Neural cell (in vitro differentiated cells): ENCODE measurements around the gene IL18R1. TPM values are rescaled to one million over a fixed set of nuclear protein-coding genes. Genes with fewer than 3 reads are reported as not detected.

Experiments used
- H2AFZ ChIP-seq: fragments of 200-600, 300-800 bp; sonication (generic), shearing (Covaris generic); 2 replicates; pipeline ENCODE4 v1.6.0; 2014; ENCODE audit warnings: low read depth, mild to moderate bottlenecking, antibody characterized with exemption, low read length, moderate library complexity
- H3F3A ChIP-seq: fragments of 200-600 bp; shearing (Covaris generic); 2 replicates; pipeline ENCODE4 v1.6.1; 2016; ENCODE audit warnings: mild to moderate bottlenecking, moderate library complexity, mixed read lengths, antibody characterized with exemption, low read length; ENCODE audit not compliant: insufficient read depth, poor library complexity, severe bottlenecking
- H3K27ac ChIP-seq: fragments of 200-600, 300-800 bp; sonication (generic), shearing (Covaris generic); 2 replicates; pipeline ENCODE4 v1.5.1; 2014; ENCODE audit warnings: mild to moderate bottlenecking, low read length, moderate library complexity
- H3K27me3 ChIP-seq: fragments of 300-800, 200-600 bp; sonication (generic), shearing (Covaris generic); 2 replicates; pipeline ENCODE4 v1.6.0; 2014; ENCODE audit warnings: mild to moderate bottlenecking, low read depth, low read length, moderate library complexity; ENCODE audit not compliant: insufficient read depth
- H3K36me3 ChIP-seq: fragments of 300-800, 200-600 bp; sonication (generic), shearing (Covaris generic); 2 replicates; pipeline ENCODE4 v1.5.1; 2014; ENCODE audit warnings: mild to moderate bottlenecking, antibody characterized with exemption, low read length, moderate library complexity; ENCODE audit not compliant: insufficient read depth
- H3K4me2 ChIP-seq: fragments of 300-800, 200-600 bp; sonication (generic), shearing (Covaris generic); 2 replicates; pipeline ENCODE4 v1.6.0; 2014; ENCODE audit warnings: mild to moderate bottlenecking, low read length
- H3K4me3 ChIP-seq: fragments of 300-800, 200-600 bp; sonication (generic), shearing (Covaris generic); 2 replicates; pipeline ENCODE4 v1.5.1; 2014; ENCODE audit warnings: mild to moderate bottlenecking, low read length, moderate library complexity
- H3K79me2 ChIP-seq: fragments of 200-600 bp; shearing (Covaris generic); replicated peaks from 2 replicates; pipeline ENCODE4 v1.6.0; 2014; ENCODE audit warnings: mild to moderate bottlenecking, low read length, moderate library complexity; ENCODE audit not compliant: insufficient read depth
- H3K9ac ChIP-seq: fragments of 300-800, 200-600 bp; sonication (generic), shearing (Covaris generic); 2 replicates; pipeline ENCODE4 v1.6.1; 2016; ENCODE audit warnings: mild to moderate bottlenecking, low read length, mixed read lengths
- H3K9me2 ChIP-seq: fragments of 200-600 bp; shearing (Covaris generic); 2 replicates; pipeline ENCODE4 v1.6.1; 2016; ENCODE audit warnings: mild to moderate bottlenecking, low read length, mixed read lengths; ENCODE audit not compliant: insufficient read depth
- H3K9me3 ChIP-seq: fragments of 200-600, 300-800 bp; sonication (generic), shearing (Covaris generic); 2 replicates; pipeline ENCODE4 v1.6.1; 2016; ENCODE audit warnings: mild to moderate bottlenecking, mixed run types, low read length, moderate library complexity, mixed read lengths
- H4K20me1 ChIP-seq: fragments of 200-600 bp; shearing (Covaris generic); 2 replicates; pipeline ENCODE4 v1.6.1; 2016; ENCODE audit warnings: mild to moderate bottlenecking, mixed run types; ENCODE audit not compliant: insufficient read depth
- CTCF ChIP-seq: fragments of 450-650 bp; IDR thresholded peaks from 2 replicates; pipeline ENCODE4 v1.5.1; 2014; ENCODE audit warnings: antibody characterized with exemption, mild to moderate bottlenecking, moderate library complexity; ENCODE audit not compliant: poor library complexity, severe bottlenecking
- EP300 ChIP-seq: fragments of 450-650 bp; conservative IDR thresholded peaks from 2 replicates; pipeline ENCODE4 v1.6.1; 2014; ENCODE audit warnings: antibody characterized with exemption, mild to moderate bottlenecking, moderate library complexity; ENCODE audit not compliant: poor library complexity, severe bottlenecking
- EZH2 ChIP-seq: fragments of 200-600, 300-800 bp; shearing (Covaris generic), sonication (generic); IDR thresholded peaks from 2 replicates; pipeline ENCODE4 v1.6.1; 2014; ENCODE audit warnings: antibody characterized with exemption, low read length, borderline replicate concordance, mild to moderate bottlenecking; ENCODE audit not compliant: insufficient read depth, poor library complexity, severe bottlenecking
- MXI1 ChIP-seq: fragments of 450-650 bp; conservative IDR thresholded peaks from 2 replicates; pipeline ENCODE4 v1.6.1; 2014; ENCODE audit warnings: antibody characterized with exemption, mild to moderate bottlenecking; ENCODE audit not compliant: poor library complexity, severe bottlenecking
- POLR2AphosphoS5 ChIP-seq: IDR thresholded peaks from 2 replicates; pipeline ENCODE4 v1.6.1; 2012
- RAD21 ChIP-seq: fragments of 450-650 bp; conservative IDR thresholded peaks from 2 replicates; pipeline ENCODE4 v1.6.1; 2014; ENCODE audit warnings: antibody characterized with exemption, mild to moderate bottlenecking, moderate library complexity
- REST ChIP-seq: IDR thresholded peaks from 2 replicates; pipeline ENCODE4 v1.6.1; 2012; ENCODE audit warnings: borderline replicate concordance
- SMC3 ChIP-seq: fragments of 450-650 bp; conservative IDR thresholded peaks from 2 replicates; pipeline ENCODE4 v1.6.1; 2014; ENCODE audit warnings: antibody characterized with exemption, mild to moderate bottlenecking, moderate library complexity; ENCODE audit not compliant: poor library complexity
- TAF1 ChIP-seq: IDR thresholded peaks from 2 replicates; pipeline ENCODE4 v1.6.1; 2012; ENCODE audit warnings: low read depth
- polyA plus RNA-seq: library from polyadenylated mRNA; depleted of rRNA; stranded (reverse); fragments of >200 nt; gene quantifications from 2 replicates; pipeline ENCODE4 v1.2.3, GENCODE V29; 2014

Gene IL18R1
- polyA plus RNA-seq, 1 donor from 2014 or later: 0.09 TPM

GRCh38 chr2:102396012-102396411 lies 40.4 kb downstream of the IL18R1 start:
- H2AFZ ChIP-seq: no peak overlapping the region
- TF ChIP-seq POLR2AphosphoS5: no peak
- no peak for TF ChIP-seq EZH2
- TF ChIP-seq MXI1: no peak
- no peak for TF ChIP-seq RAD21
- TF ChIP-seq SMC3: no peak
- no peak for TF ChIP-seq TAF1
- no peak for TF ChIP-seq REST
- TF ChIP-seq CTCF: no peak
- no peak for TF ChIP-seq EP300
- no peaks in the 10 kb centered on the region for H3K27me3 ChIP-seq

GRCh38 chr2:102397209-102397608 lies 41.6 kb downstream of the IL18R1 start:
- Histone ChIP-seq H3K9me2 (no peaks in the 10 kb centered on the region), H3K36me3 (no peaks in the 10 kb centered on the region), H3K79me2 (no peaks in the 10 kb centered on the region), H3K4me2 (no peak overlapping the region), H3K9ac (no peak overlapping the region), H3K27ac (no peak overlapping the region), H3K9me3 (no peaks in the 10 kb centered on the region), H3F3A (no peaks in the 10 kb centered on the region), H4K20me1 (no peaks in the 10 kb centered on the region), H2AFZ (no peak overlapping the region), H3K4me3 (no peak overlapping the region), H3K27me3 (no peaks in the 10 kb centered on the region)
- TF ChIP-seq MXI1 (no peak), SMC3 (no peak), REST (no peak)

More at GRCh38 chr2:102396012-102396411, 40.4 kb downstream of the IL18R1 start:
- Histone ChIP-seq H3K9me2 (no peaks in the 10 kb centered on the region), H3K4me2 (no peak overlapping the region), H3K36me3 (no peaks in the 10 kb centered on the region), H3K9me3 (no peaks in the 10 kb centered on the region), H3K9ac (no peak overlapping the region), H3K4me3 (no peak overlapping the region), H3F3A (no peaks in the 10 kb centered on the region), H3K27ac (no peak overlapping the region), H4K20me1 (no peaks in the 10 kb centered on the region), H3K79me2 (no peaks in the 10 kb centered on the region)
